ENCODE data around the gene FKBP5.

GRCh38 chr6:35694462-35694861, 5.7 kb upstream of the FKBP5 start:
- TF ChIP-seq EZH2 (IDR thresholded peaks at IDR 0.05; ENCODE audit: borderline replicate concordance, low read depth, low read length), result no peak
- no peak for TF ChIP-seq ZNF561 (CRISPR knock-in tag; conservative IDR thresholded peaks at IDR 0.05)
- TF ChIP-seq E2F4 (CRISPR knock-in tag; IDR thresholded peaks at IDR 0.05; ENCODE audit: low read depth), result no peak
